Calu3 (cell line): Measurements from ENCODE around the gene DNAI4. TPM values are rescaled to one million over a fixed set of nuclear protein-coding genes. Genes with fewer than 3 reads are reported as not detected.
"Not testable (repeated sequence)": the region's sequence is repeated elsewhere in the genome, so short reads cannot be mapped to it uniquely, and the experiment has no call there.

Source experiments
- BruUV-seq: library from RNA; stranded (reverse); fragments of 400-500 nt; replicated peaks from 2 replicates; lab custom pipeline; 2021; lab: Mats Ljungman, UMichigan
- CTCF ChIA-PET: fragments of 300-600 bp; sonication (Branson Sonifier 250); formaldehyde crosslinking; loops from one replicate; lab custom pipeline; 2022; ENCODE audit warnings: antibody characterized with exemption; lab: Charles Lee
- DNase-seq: peaks from one replicate; pipeline ENCODE4 v3.0.0; 2022
- H3K27ac Mint-ChIP-seq: one replicate; pipeline ENCODE4 v1.8.0; 2022; ENCODE audit warnings: mixed read lengths; ENCODE audit not compliant: unreplicated experiment
- H3K27me3 Mint-ChIP-seq: one replicate; pipeline ENCODE4 v1.8.0; 2022; ENCODE audit warnings: mixed read lengths; ENCODE audit not compliant: unreplicated experiment
- H3K36me3 Mint-ChIP-seq: one replicate; pipeline ENCODE4 v1.8.0; 2022; ENCODE audit warnings: mild to moderate bottlenecking, moderate library complexity, mixed read lengths; ENCODE audit not compliant: insufficient read depth, unreplicated experiment
- H3K4me1 Mint-ChIP-seq: one replicate; pipeline ENCODE4 v1.8.0; 2022; ENCODE audit warnings: mild to moderate bottlenecking, low read depth, mixed read lengths; ENCODE audit not compliant: unreplicated experiment
- H3K4me3 Mint-ChIP-seq: one replicate; pipeline ENCODE4 v1.8.0; 2022; ENCODE audit warnings: mild to moderate bottlenecking, low read depth, moderate library complexity, mixed read lengths; ENCODE audit not compliant: unreplicated experiment
- H3K9me3 Mint-ChIP-seq: one replicate; pipeline ENCODE4 v1.8.0; 2022; ENCODE audit warnings: low read depth, mixed read lengths; ENCODE audit not compliant: unreplicated experiment
- intact Hi-C: fragments of 100-400 bp; cut with micrococcal nuclease; formaldehyde crosslinking; loops from one replicate; pipeline ENCODE4 v1.10.0; 2022; ENCODE audit not compliant: unreplicated experiment
- total RNA-seq: library from RNA; stranded (reverse); gene quantifications from 2 replicates; pipeline ENCODE4 v1.2.3, GENCODE V29; 2022
- TF ChIP-seq, protein P1 (sequence below): fragments of 200-600 bp; IDR thresholded peaks from one replicate; pipeline ENCODE4 v1.8.0; 2022; ENCODE audit warnings: antibody characterized with exemption; ENCODE audit not compliant: unreplicated experiment

DNAI4 gene
- total RNA-seq, 1 experiment from 2014 or later, result 5.6 TPM

- TF ChIP-seq, protein P1, sequence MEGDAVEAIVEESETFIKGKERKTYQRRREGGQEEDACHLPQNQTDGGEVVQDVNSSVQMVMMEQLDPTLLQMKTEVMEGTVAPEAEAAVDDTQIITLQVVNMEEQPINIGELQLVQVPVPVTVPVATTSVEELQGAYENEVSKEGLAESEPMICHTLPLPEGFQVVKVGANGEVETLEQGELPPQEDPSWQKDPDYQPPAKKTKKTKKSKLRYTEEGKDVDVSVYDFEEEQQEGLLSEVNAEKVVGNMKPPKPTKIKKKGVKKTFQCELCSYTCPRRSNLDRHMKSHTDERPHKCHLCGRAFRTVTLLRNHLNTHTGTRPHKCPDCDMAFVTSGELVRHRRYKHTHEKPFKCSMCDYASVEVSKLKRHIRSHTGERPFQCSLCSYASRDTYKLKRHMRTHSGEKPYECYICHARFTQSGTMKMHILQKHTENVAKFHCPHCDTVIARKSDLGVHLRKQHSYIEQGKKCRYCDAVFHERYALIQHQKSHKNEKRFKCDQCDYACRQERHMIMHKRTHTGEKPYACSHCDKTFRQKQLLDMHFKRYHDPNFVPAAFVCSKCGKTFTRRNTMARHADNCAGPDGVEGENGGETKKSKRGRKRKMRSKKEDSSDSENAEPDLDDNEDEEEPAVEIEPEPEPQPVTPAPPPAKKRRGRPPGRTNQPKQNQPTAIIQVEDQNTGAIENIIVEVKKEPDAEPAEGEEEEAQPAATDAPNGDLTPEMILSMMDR, result no peak
- no peak for DNase-seq
- peaks cover 28% of the 10 kb centered on the region for H3K4me1 Mint-ChIP-seq
- CTCF ChIA-PET, result no interaction called here
- no peaks in the 10 kb centered on the region for H3K9me3 Mint-ChIP-seq
- H3K4me3 Mint-ChIP-seq, result no peak overlapping the region
- no peaks in the 10 kb centered on the region for H3K27me3 Mint-ChIP-seq
- H3K36me3 Mint-ChIP-seq, result peaks cover 16% of the 10 kb centered on the region
- H3K27ac Mint-ChIP-seq, result no peak overlapping the region
- BruUV-seq, result no TSS peak
- intact Hi-C loops, result no loop called here
Measured at GRCh38 chr1:66919828-66920227, 4.8 kb downstream of the DNAI4 start.

GRCh38 chr1:66919063-66919462 is 5.6 kb downstream of the DNAI4 start:
- H3K27ac Mint-ChIP-seq, result no peak overlapping the region
- CTCF ChIA-PET, result interaction anchor here (0.5 kb wide), 1 partner anchor 288 kb away, joined by 4 read pairs; no protein-coding TSS in a partner anchor
- TF ChIP-seq, protein P1, result no peak
- no peaks in the 10 kb centered on the region for H3K9me3 Mint-ChIP-seq
- DNase-seq, result no peak
- no peak overlapping the region for H3K4me3 Mint-ChIP-seq
- no TSS peak for BruUV-seq
- no peaks in the 10 kb centered on the region for H3K27me3 Mint-ChIP-seq
- intact Hi-C loops, result no loop called here
- H3K36me3 Mint-ChIP-seq, result peaks cover 8% of the 10 kb centered on the region
- H3K4me1 Mint-ChIP-seq, result peaks cover 28% of the 10 kb centered on the region

- H3K36me3 Mint-ChIP-seq, result no peaks in the 10 kb centered on the region
- H3K4me3 Mint-ChIP-seq, result no peak overlapping the region
- H3K9me3 Mint-ChIP-seq, result no peaks in the 10 kb centered on the region
- TF ChIP-seq, protein P1, result no peak
- H3K27ac Mint-ChIP-seq, result no peak overlapping the region
- intact Hi-C loops, result no loop called here
- DNase-seq, result no peak
- BruUV-seq, result no TSS peak
- CTCF ChIA-PET, result no interaction called here
- peaks cover 17% of the 10 kb centered on the region for H3K4me1 Mint-ChIP-seq
- H3K27me3 Mint-ChIP-seq, result no peaks in the 10 kb centered on the region
Measured at GRCh38 chr1:66917476-66917875, 7.2 kb downstream of the DNAI4 start.

- no TSS peak for BruUV-seq
- no peaks in the 10 kb centered on the region for H3K27me3 Mint-ChIP-seq
- no peaks in the 10 kb centered on the region for H3K36me3 Mint-ChIP-seq
- no peak overlapping the region for H3K27ac Mint-ChIP-seq
- H3K9me3 Mint-ChIP-seq, result no peaks in the 10 kb centered on the region
- CTCF ChIA-PET, result no interaction called here
- intact Hi-C loops, result no loop called here
- TF ChIP-seq, protein P1, result no peak
- no peak for DNase-seq
- H3K4me1 Mint-ChIP-seq, result peaks cover 10% of the 10 kb centered on the region
- H3K4me3 Mint-ChIP-seq, result no peak overlapping the region
Measured at GRCh38 chr1:66916320-66916719, 8.3 kb downstream of the DNAI4 start.

- H3K4me3 Mint-ChIP-seq, H3K36me3 Mint-ChIP-seq, intact Hi-C loops, DNase-seq, H3K9me3 Mint-ChIP-seq, H3K27me3 Mint-ChIP-seq, BruUV-seq, H3K27ac Mint-ChIP-seq: not testable (repeated sequence)
- H3K4me1 Mint-ChIP-seq, result peaks cover 10% of the 10 kb centered on the region
- CTCF ChIA-PET, result interaction anchor here (0.7 kb wide), 1 partner anchor 81 kb away, joined by 8 read pairs; no protein-coding TSS in a partner anchor
Measured at GRCh38 chr1:66915203-66915602, 9.5 kb downstream of the DNAI4 start.
